NT2/D1 (cell line): ENCODE data around the gene GMDS.

ENCODE experiments used
- SUZ12 ChIP-seq: IDR thresholded peaks from 2 replicates; pipeline ENCODE4 v1.6.1; 2011; ENCODE audit not compliant: insufficient read length, insufficient read depth; ENCODE audit errors: extremely low read depth
- YY1 ChIP-seq: IDR thresholded peaks from 2 replicates; pipeline ENCODE4 v1.6.1; 2011; ENCODE audit not compliant: insufficient read length, insufficient read depth
- ZNF274 ChIP-seq: IDR thresholded peaks from 2 replicates; pipeline ENCODE4 v1.6.1; 2011; ENCODE audit warnings: mild to moderate bottlenecking, low read depth, low read length

DNA sequence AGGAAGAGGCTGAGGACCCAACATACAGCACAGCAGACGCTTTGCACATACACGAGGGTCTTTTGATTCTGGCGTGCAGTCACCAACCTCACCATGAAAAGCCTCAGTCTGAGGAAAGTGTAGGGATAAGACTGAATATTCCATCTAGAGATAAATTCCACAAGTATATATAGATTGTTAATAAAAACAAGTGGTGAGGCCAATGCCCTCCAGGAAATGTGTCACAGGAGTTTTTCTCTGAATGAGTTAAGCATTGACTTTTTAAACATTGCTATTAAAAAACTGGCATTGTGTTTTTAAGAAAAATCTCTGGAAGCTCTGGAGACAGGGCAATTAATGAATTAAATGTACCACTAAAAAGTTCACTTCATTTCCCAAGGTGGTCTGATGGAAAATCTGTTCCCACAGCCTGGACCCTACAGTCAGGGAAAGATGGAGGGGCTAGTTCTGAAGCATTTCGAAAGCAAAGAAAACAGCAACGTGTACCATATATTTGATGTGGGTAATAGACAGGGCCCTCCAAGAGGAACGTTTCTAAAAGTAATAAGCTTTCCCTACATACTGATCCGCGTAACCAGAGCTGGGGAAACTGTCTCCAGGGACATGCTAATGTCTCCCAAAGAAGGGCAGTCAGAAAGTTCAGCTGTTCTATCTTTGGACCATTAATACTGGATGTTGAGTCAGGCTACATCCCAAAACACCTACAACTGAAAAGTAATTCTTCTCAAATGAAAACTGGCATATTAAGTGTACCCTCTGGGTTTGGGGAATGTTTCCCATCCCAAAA is 334.6 kb downstream of the GMDS start:
- TF ChIP-seq YY1 (no peak), SUZ12 (no peak), ZNF274 (no peak)
